Liver (tissue), 9 donors: ENCODE measurements around the gene DNAJB13. TPM values are rescaled to one million over a fixed set of nuclear protein-coding genes. Genes with fewer than 3 reads are reported as not detected.

Experiments used
- DNase-seq: peaks from one replicate; pipeline ENCODE4 v3.0.0-alpha.2; 2017; ENCODE audit warnings: low spot score
- H3K27ac ChIP-seq, 2 donors: one replicate each; pipeline ENCODE4 v1.7.0; 2013; ENCODE audit warnings: inconsistent platforms in 2 of 2, low read length in 2 of 2, control low read depth in 1 of 2, low read depth in 1 of 2, mild to moderate bottlenecking in 1 of 2
- H3K27me3 ChIP-seq, 4 donors: one replicate each; pipeline versions ENCODE4 v1.6.1 to v1.7.0; 2013; ENCODE audit warnings: low read length in 3 of 4, inconsistent platforms in 1 of 4, mild to moderate bottlenecking in 1 of 4, moderate library complexity in 1 of 4; ENCODE audit not compliant: control insufficient read depth in 4 of 4, insufficient read depth in 4 of 4
- H3K36me3 ChIP-seq, 4 donors: one replicate each; pipeline versions ENCODE4 v1.6.1 to v1.7.0; 2013; ENCODE audit warnings: low read length in 3 of 4, mild to moderate bottlenecking in 3 of 4, low read depth in 1 of 4, moderate library complexity in 1 of 4; ENCODE audit not compliant: control insufficient read depth in 4 of 4, insufficient read depth in 3 of 4
- H3K4me1 ChIP-seq, 4 donors: one replicate each; pipeline versions ENCODE4 v1.6.1 to v1.7.0; 2013; ENCODE audit warnings: low read length in 3 of 4, mild to moderate bottlenecking in 3 of 4, moderate library complexity in 1 of 4; ENCODE audit not compliant: control insufficient read depth in 4 of 4, insufficient read depth in 4 of 4
- H3K4me3 ChIP-seq, 3 donors: one replicate each; pipeline versions ENCODE4 v1.6.1 to v1.7.0; 2013; ENCODE audit warnings: low read length in 3 of 3, control low read depth in 1 of 3, low read depth in 1 of 3, mild to moderate bottlenecking in 1 of 3
- H3K9ac ChIP-seq, 2 donors: one replicate each; pipeline ENCODE4 v1.7.0; 2013; ENCODE audit warnings: low read length in 2 of 2, mild to moderate bottlenecking in 2 of 2, moderate library complexity in 2 of 2, control low read depth in 1 of 2, low read depth in 1 of 2
- H3K9me3 ChIP-seq, 4 donors: one replicate each; pipeline versions ENCODE4 v1.6.1 to v1.7.0; 2013; ENCODE audit warnings: low read length in 3 of 4; ENCODE audit not compliant: control insufficient read depth in 4 of 4
- CTCF ChIP-seq: fragments of 150-350 bp; IDR thresholded peaks from 2 replicates; pipeline ENCODE4 v1.5.1; 2017; ENCODE audit warnings: improper control_type of control experiment, low read depth, low read length; ENCODE audit not compliant: missing input control
- EGR1 ChIP-seq, 2 donors: IDR thresholded peaks; 2 replicates each; pipeline ENCODE4 v1.6.1; 2016 to 2018; ENCODE audit warnings: antibody characterized with exemption in 2 of 2, low read depth in 2 of 2
- FOXA1 ChIP-seq: IDR thresholded peaks from 2 replicates; pipeline ENCODE4 v1.6.1; 2016; ENCODE audit warnings: antibody characterized with exemption
- FOXA2 ChIP-seq: IDR thresholded peaks from 2 replicates; pipeline ENCODE4 v1.6.1; 2016; ENCODE audit warnings: antibody characterized with exemption
- HNF4A ChIP-seq, 2 donors: conservative IDR thresholded peaks; 2 replicates each; pipeline ENCODE4 v1.6.1; 2016; ENCODE audit warnings: antibody characterized with exemption in 2 of 2, mild to moderate bottlenecking in 2 of 2
- HNF4G ChIP-seq: IDR thresholded peaks from 2 replicates; pipeline ENCODE4 v1.6.1; 2016; ENCODE audit warnings: antibody characterized with exemption
- JUND ChIP-seq, 2 donors: IDR thresholded peaks; 2 replicates each; pipeline ENCODE4 v1.6.1; 2016; ENCODE audit warnings: antibody characterized with exemption in 2 of 2
- NR2F2 ChIP-seq: IDR thresholded peaks from 2 replicates; pipeline ENCODE4 v1.6.1; 2016; ENCODE audit warnings: antibody characterized with exemption
- RAD21 ChIP-seq, 2 donors: IDR thresholded peaks; 2 replicates each; pipeline ENCODE4 v1.6.1; 2016; ENCODE audit warnings: antibody characterized with exemption in 2 of 2, mild to moderate bottlenecking in 2 of 2
- REST ChIP-seq: IDR thresholded peaks from 2 replicates; pipeline ENCODE4 v1.6.1; 2016; ENCODE audit warnings: antibody characterized with exemption, mild to moderate bottlenecking
- RXRA ChIP-seq, 2 donors: IDR thresholded peaks; 2 replicates each; pipeline ENCODE4 v1.6.1; 2017 to 2018; ENCODE audit warnings: antibody characterized with exemption in 2 of 2, mild to moderate bottlenecking in 1 of 2
- SP1 ChIP-seq: IDR thresholded peaks from 2 replicates; pipeline ENCODE4 v1.6.1; 2018; ENCODE audit warnings: antibody characterized with exemption, mild to moderate bottlenecking
- TAF1 ChIP-seq: conservative IDR thresholded peaks from 2 replicates; pipeline ENCODE4 v1.6.1; 2016; ENCODE audit warnings: antibody characterized with exemption, mild to moderate bottlenecking
- YY1 ChIP-seq: IDR thresholded peaks from 2 replicates; pipeline ENCODE4 v1.6.1; 2016; ENCODE audit warnings: antibody characterized with exemption, mild to moderate bottlenecking
- ZBTB33 ChIP-seq: IDR thresholded peaks from 2 replicates; pipeline ENCODE4 v1.6.1; 2016; ENCODE audit warnings: antibody characterized with exemption
- WGBS: extraction: QIAGEN DNeasy Blood & Tissue Kit; methylation state at CpG from one replicate; pipeline ENCODE4 v1.1.7; 2013; 5-methylcytosine and 5-hydroxymethylcytosine counted together
- polyA plus RNA-seq, 2 donors: library from polyadenylated mRNA; stranded (reverse) in 1 of 2; unstranded in 1 of 2; fragments of 200-250 nt in 1 of 2; fragments of >200 nt in 1 of 2; fragmentation: Nextera tagmentation in 1 of 2; extraction: Ambion mirVana in 1 of 2; gene quantifications; one replicate each; pipeline versions ENCODE4 v1.2.1 to v1.2.3, GENCODE V29; 2013 to 2015
- total RNA-seq, 2 donors: library from RNA; depleted of rRNA; stranded (reverse); fragments of >200 nt; gene quantifications; one replicate each; pipeline ENCODE4 v1.2.3, GENCODE V29; 2014
- TF ChIP-seq, protein P1 (sequence below): IDR thresholded peaks from 2 replicates; pipeline ENCODE4 v1.6.1; 2016; ENCODE audit warnings: antibody characterized with exemption
- TF ChIP-seq, protein P2 (sequence below): IDR thresholded peaks from 2 replicates; pipeline ENCODE4 v1.6.1; 2016; ENCODE audit warnings: antibody characterized with exemption
- donor health status: healthy.
- donor health status: healthy.
- donor health status: healthy.
- donor health status: healthy.
- donor health status: healthy.

The DNAJB13 gene
- total and polyA plus RNA-seq, 4 donors = 0.08 TPM; not detected in 3

- Histone ChIP-seq H3K9ac (no peak overlapping the region), H3K27me3 (no peaks in the 10 kb centered on the region), H3K4me1 (no peaks in the 10 kb centered on the region), H3K27ac (no peak overlapping the region), H3K36me3 (peaks cover 0 to 4% (median 0%) of the 10 kb centered on the region in 4 donors), H3K4me3 (no peak overlapping the region), H3K9me3 (no peaks in the 10 kb centered on the region)
- WGBS = 89% methylated on average over 11 of the region's 11 CpGs
- no peak for DNase-seq
- TF ChIP-seq, protein P1, sequence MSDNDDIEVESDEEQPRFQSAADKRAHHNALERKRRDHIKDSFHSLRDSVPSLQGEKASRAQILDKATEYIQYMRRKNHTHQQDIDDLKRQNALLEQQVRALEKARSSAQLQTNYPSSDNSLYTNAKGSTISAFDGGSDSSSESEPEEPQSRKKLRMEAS = no peak
- TF ChIP-seq RXRA (IDR thresholded peaks at IDR 0.05) (no peak), HNF4A (conservative IDR thresholded peaks at IDR 0.05) (no peak), JUND (IDR thresholded peaks at IDR 0.05) (no peak), FOXA1 (no peak), HNF4G (no peak), RAD21 (IDR thresholded peaks at IDR 0.05) (no peak), FOXA2 (no peak)
Observed at GRCh38 chr11:73972620-73973449, 22.0 kb downstream of the DNAJB13 start.

- H3K36me3 ChIP-seq = peaks cover 0 to 4% (median 0%) of the 10 kb centered on the region in 4 donors
Observed at GRCh38 chr11:73974604-73975478, 24.0 kb downstream of the DNAJB13 start.

More at GRCh38 chr11:73974604-73975478, 24.0 kb downstream of the DNAJB13 start:
- H3K27ac ChIP-seq = no peak overlapping the region
- no peaks in the 10 kb centered on the region for H3K27me3 ChIP-seq
- 94% methylated on average over 13 of the region's 13 CpGs for WGBS
- no peak overlapping the region for H3K4me3 ChIP-seq
- H3K9me3 ChIP-seq = no peaks in the 10 kb centered on the region
- DNase-seq = peak; percentile 33
- H3K9ac ChIP-seq = no peak overlapping the region
- no peaks in the 10 kb centered on the region for H3K4me1 ChIP-seq
- TF ChIP-seq NR2F2 (no peak), JUND (IDR thresholded peaks at IDR 0.05) (no peak), TAF1 (no peak), SP1 (no peak), REST (no peak), CTCF (no peak), ZBTB33 (no peak), HNF4A (conservative IDR thresholded peaks at IDR 0.05) (no peak), YY1 (no peak), EGR1 (IDR thresholded peaks at IDR 0.05; ENCODE audit: low read depth in 2 of 2) (no peak)
- TF ChIP-seq, protein P2, sequence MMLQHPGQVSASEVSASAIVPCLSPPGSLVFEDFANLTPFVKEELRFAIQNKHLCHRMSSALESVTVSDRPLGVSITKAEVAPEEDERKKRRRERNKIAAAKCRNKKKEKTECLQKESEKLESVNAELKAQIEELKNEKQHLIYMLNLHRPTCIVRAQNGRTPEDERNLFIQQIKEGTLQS = no peak
